Muscle layer of colon (tissue), 2 donors: ENCODE data around the gene ORMDL2.
"Not testable (repeated sequence)": the region's sequence is repeated elsewhere in the genome, so short reads cannot be mapped to it uniquely, and the experiment has no call there.

Experiments used
- H3K27ac ChIP-seq: one replicate; pipeline ENCODE4 v1.7.0; 2013; ENCODE audit warnings: low read depth, mild to moderate bottlenecking, low read length, moderate library complexity
- H3K27me3 ChIP-seq, 2 donors: one replicate each; pipeline ENCODE4 v1.7.0; 2013; ENCODE audit warnings: low read length in 2 of 2, mild to moderate bottlenecking in 2 of 2; ENCODE audit not compliant: insufficient read depth in 2 of 2, control insufficient read depth in 1 of 2
- H3K36me3 ChIP-seq: one replicate; pipeline ENCODE4 v1.7.0; 2013; ENCODE audit warnings: mild to moderate bottlenecking, low read length; ENCODE audit not compliant: insufficient read depth
- H3K4me1 ChIP-seq: one replicate; pipeline ENCODE4 v1.7.0; 2013; ENCODE audit warnings: mild to moderate bottlenecking, low read length; ENCODE audit not compliant: insufficient read depth
- H3K4me3 ChIP-seq, 2 donors: one replicate each; pipeline ENCODE4 v1.7.0; 2013; ENCODE audit warnings: low read length in 2 of 2, low read depth in 1 of 2, mild to moderate bottlenecking in 1 of 2, moderate library complexity in 1 of 2
- H3K9ac ChIP-seq: one replicate; pipeline ENCODE4 v1.7.0; 2013; ENCODE audit warnings: low read length
- H3K9me3 ChIP-seq: one replicate; pipeline ENCODE4 v1.7.0; 2013; ENCODE audit warnings: mild to moderate bottlenecking, low read length
- donor health status: abdominal sarcoma.
- donor health status: Adenocarcinoma of cecum.

The ORMDL2 gene

DNA sequence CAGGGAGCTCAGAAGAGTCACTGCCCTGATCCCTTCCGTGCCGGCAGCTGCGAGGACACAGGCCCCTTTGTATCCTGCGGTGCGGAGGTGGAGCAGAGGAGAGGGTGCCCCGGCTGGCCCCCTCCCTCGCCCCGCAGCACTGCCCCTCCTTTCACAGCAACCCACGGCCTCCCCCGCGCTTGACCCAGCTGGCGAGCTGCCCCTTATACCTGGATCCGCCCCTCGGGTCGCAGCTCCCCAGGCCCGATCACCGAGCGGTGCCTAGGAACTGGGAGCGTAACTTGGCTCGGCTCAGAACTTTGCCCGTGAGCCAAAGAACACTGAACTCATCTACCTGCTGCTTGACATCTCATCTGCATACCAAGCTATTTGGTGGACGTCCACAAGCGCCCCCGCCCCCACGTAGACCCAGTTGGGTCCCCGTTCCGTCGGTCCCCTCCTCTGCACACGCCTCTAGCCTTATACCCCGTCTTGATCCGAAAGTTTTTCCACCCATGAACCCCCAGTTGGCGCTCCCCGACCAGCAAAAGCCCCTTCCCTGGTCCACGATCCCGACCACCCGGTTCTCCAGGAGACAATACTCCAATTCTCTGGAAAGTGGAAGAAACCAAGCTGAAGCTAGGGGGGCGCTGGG lies 12.2 kb downstream of the ORMDL2 start:
- Histone ChIP-seq H3K27ac (peak overlapping the region; percentile 74), H3K4me3 (peak overlapping the region; percentile 62 to 79), H3K36me3 (peaks cover 11% of the 10 kb centered on the region), H3K9ac (peak overlapping the region; percentile 71), H3K27me3 (no peaks in the 10 kb centered on the region), H3K9me3 (no peaks in the 10 kb centered on the region), H3K4me1 (peaks cover 23% of the 10 kb centered on the region)

DNA sequence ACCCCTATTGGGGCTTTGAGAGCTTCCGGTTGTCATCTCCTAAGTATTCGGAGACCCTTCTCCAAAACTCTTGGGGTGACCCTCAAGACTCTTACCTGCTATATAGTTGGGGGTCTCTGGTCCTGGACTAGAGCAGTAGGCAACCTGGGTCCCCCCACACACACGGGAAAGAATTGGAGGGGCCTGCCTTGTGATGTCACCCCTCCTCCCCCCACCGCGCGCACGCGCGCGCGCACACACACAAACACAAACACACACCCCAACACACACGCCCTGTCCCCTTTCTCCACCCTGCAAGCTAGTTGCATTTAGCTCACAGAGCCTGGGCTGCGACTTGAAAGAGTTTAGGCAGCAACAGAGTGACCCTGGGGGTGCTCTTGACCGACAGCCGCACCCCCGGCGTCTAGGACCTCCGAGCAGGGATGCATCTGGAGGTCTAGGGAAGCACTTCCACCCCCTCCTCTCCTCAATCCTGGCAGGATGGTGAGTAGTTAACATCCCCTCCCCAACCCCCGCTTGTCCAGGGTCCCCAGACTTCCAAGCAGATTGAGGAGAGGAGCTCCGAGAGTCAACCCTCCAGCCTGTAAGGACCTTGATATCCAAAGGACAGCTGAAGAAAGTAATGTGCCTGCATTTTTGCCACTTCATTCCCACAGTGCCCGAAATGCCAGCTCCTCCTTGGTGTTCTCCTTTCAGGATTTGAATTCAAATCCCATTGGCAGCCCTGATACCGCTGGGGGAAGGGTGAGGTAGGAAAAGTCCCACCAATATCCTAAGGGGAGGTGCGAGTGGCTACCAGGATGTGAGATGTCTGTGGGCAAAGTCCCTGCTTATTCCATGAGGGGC lies 13.0 kb downstream of the ORMDL2 start:
- peak overlapping the region; percentile 74 for H3K27ac ChIP-seq
- peak overlapping the region; percentile 71 for H3K9ac ChIP-seq
- H3K4me1 ChIP-seq = peaks cover 23% of the 10 kb centered on the region
- H3K36me3 ChIP-seq = peaks cover 11% of the 10 kb centered on the region
- H3K9me3 ChIP-seq = no peaks in the 10 kb centered on the region
- H3K4me3 ChIP-seq = peak overlapping the region; percentile 62 to 79
- H3K27me3 ChIP-seq = no peaks in the 10 kb centered on the region

DNA sequence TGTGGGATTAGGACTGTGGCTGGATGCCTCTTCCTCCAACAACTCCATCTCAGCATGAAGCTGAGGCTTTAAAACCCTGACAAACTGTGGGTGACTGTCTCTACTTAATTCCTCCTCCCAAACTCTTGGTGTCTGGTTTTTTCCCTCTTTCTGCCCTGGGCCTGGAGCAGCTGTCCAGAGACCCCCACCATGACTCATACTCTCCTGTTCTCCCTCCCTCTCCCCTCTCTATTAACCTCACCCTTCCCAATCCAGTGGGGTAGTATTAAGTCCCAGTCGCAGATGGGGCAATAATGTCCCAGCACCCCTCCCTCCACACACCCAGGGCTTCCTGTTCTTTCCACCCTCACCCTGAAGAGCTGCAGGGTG lies 13.6 kb downstream of the ORMDL2 start:
- H3K9ac ChIP-seq = peak overlapping the region; percentile 71
- H3K27me3 ChIP-seq = no peaks in the 10 kb centered on the region
- H3K4me1 ChIP-seq = peaks cover 23% of the 10 kb centered on the region
- H3K4me3 ChIP-seq = peak overlapping the region in 1 of 2 donors; percentile 79
- H3K27ac ChIP-seq = peak overlapping the region; percentile 74
- no peaks in the 10 kb centered on the region for H3K9me3 ChIP-seq
- H3K36me3 ChIP-seq = peaks cover 11% of the 10 kb centered on the region

DNA sequence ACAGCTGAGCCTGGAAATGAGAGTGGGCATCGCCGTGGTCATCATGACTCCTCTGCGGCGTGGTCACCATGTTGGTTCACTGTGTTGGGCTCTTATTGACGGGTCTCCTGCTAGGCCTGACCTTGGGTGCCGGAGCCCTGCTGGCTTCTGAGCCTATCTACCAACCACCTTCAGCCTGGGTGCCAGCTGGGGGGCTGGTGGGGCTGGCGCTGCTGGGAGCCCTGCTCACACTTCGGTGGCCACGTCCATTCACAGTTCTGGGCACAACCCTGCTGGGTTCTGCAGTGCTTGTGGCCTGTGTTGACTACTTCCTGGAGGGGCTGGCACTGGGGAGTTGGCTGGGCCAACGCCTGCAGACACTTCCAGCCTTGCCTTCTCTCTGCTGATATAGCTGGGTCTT lies 15.2 kb downstream of the ORMDL2 start:
- no peaks in the 10 kb centered on the region for H3K9me3 ChIP-seq
- no peak overlapping the region for H3K4me3 ChIP-seq
- no peak overlapping the region for H3K9ac ChIP-seq
- H3K36me3 ChIP-seq = peaks cover 3% of the 10 kb centered on the region
- no peak overlapping the region for H3K27ac ChIP-seq
- no peaks in the 10 kb centered on the region for H3K27me3 ChIP-seq
- peaks cover 13% of the 10 kb centered on the region for H3K4me1 ChIP-seq

DNA sequence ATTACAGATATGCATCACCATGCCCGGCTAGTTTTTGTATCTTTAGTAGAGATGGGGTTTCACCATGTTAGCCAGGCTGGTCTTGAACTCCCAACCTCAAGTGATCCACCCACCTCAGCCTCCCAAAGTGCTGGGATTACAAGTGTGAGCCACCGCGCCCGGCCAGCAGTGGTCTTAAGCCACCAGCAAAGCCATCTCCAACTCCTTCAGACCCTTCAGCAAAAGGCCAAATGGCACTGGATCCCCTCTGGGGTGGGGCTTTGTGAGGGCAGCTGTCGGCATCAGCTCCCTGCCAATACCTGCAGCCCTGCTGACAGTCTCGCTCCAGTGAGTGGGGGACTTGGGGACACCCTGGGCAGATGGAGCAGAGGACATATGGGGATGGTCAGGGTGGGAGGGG lies 16.6 kb downstream of the ORMDL2 start:
- H3K27ac ChIP-seq, H3K36me3 ChIP-seq, H3K27me3 ChIP-seq, H3K4me1 ChIP-seq, H3K9me3 ChIP-seq, H3K9ac ChIP-seq, H3K4me3 ChIP-seq: not testable (repeated sequence)

DNA sequence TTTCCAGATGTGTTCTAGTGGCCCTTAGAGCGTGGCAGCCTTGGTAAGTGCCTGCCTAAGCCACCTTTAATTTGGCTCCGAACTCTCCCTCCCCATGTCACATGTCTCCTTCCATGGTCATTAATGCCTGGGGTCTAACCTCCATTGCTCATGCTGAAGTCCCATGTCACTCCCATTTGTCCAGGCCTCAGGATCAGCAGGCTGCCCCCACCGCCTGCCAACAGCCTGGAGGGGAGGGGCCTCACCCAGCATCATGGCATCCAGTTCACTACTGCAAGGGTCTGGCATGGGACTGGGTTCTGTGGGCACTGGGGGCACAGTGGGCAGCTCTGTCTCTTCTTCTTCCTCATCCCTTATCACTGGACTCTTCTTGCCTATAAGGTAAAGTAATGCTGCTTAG lies 20.5 kb downstream of the ORMDL2 start:
- no peak overlapping the region for H3K4me3 ChIP-seq
- H3K36me3 ChIP-seq = no peaks in the 10 kb centered on the region
- no peak overlapping the region for H3K27ac ChIP-seq
- no peaks in the 10 kb centered on the region for H3K9me3 ChIP-seq
- no peaks in the 10 kb centered on the region for H3K27me3 ChIP-seq
- H3K9ac ChIP-seq = no peak overlapping the region
- H3K4me1 ChIP-seq = no peaks in the 10 kb centered on the region

DNA sequence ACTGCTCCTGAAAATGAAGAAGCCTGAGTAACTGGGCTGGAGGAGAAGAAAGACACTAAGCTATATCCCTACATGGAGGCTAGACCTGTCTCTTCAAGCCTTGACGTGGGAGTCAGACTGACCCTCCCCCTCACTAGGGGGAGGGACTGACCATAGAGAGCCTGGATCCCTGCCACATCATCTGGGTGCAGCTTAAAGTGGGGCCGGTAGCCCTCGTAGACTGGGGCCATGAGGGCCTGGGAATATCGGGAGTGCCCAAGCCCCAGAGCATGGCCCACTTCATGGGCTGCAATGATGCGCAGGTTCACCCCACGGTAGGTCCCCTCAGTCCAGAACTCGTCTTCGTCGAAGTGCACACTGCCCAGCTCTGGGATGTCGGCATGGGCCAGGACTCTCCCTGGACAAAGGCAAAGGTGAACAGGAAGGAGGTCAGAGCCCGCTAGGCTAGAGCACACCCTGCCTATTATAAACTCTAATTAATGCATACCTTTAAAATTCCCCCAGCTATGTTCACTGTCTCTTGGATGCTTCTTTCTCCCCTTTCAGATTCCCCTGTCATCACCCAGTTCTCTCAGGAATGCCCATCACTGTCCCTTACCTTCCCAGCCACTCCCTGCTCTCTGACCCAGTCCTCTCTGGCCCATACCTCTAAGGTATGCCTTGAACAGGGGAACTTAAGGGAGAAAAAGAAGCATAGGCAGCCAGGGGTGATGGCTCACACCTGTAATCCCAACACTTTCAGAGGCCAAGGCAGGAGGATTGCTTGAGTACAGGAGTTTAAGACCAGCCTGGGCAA lies 21.7 kb downstream of the ORMDL2 start:
- no peaks in the 10 kb centered on the region for H3K36me3 ChIP-seq
- H3K9ac ChIP-seq = no peak overlapping the region
- H3K4me3 ChIP-seq = no peak overlapping the region
- no peaks in the 10 kb centered on the region for H3K27me3 ChIP-seq
- no peaks in the 10 kb centered on the region for H3K4me1 ChIP-seq
- no peak overlapping the region for H3K27ac ChIP-seq
- no peaks in the 10 kb centered on the region for H3K9me3 ChIP-seq

DNA sequence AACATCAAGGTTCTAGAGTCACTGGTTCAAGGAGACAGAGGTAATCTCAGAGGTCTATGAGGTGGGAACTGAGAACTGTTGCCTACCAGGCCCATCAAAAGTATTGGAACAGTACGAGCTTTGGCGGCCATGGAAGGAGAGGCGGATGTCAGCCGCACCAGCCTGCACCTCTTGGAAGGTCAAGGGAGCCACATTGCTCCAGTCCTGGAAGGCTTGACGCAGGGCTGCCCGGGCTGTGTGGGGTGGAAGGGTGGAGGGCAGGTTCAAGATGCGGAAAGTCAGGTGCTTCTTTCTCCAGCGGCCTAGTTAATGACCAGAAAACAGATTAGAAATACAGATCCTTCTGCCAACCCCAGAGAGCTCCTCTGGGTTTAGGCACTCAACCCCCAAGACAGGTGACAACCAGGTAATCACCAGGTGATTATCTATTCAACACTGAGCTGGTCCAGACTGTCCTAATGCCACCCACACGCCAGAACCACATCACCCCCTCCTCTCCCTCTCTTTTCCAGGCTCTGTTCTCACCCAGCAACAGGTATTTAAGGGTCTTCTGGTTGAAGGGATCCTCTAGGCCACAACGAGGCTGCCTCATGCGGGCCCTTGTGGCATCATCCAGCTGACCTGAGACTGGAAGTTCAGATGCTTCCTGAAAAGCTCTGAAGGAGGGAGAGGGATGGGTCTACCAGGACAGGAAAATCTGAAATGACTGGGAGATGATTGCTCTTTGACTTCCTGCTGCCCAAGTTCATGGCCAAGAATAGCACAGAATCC lies 22.9 kb downstream of the ORMDL2 start:
- H3K4me1 ChIP-seq = no peaks in the 10 kb centered on the region
- no peak overlapping the region for H3K4me3 ChIP-seq
- H3K27ac ChIP-seq = no peak overlapping the region
- H3K36me3 ChIP-seq = no peaks in the 10 kb centered on the region
- no peaks in the 10 kb centered on the region for H3K27me3 ChIP-seq
- H3K9me3 ChIP-seq = no peaks in the 10 kb centered on the region
- no peak overlapping the region for H3K9ac ChIP-seq

DNA sequence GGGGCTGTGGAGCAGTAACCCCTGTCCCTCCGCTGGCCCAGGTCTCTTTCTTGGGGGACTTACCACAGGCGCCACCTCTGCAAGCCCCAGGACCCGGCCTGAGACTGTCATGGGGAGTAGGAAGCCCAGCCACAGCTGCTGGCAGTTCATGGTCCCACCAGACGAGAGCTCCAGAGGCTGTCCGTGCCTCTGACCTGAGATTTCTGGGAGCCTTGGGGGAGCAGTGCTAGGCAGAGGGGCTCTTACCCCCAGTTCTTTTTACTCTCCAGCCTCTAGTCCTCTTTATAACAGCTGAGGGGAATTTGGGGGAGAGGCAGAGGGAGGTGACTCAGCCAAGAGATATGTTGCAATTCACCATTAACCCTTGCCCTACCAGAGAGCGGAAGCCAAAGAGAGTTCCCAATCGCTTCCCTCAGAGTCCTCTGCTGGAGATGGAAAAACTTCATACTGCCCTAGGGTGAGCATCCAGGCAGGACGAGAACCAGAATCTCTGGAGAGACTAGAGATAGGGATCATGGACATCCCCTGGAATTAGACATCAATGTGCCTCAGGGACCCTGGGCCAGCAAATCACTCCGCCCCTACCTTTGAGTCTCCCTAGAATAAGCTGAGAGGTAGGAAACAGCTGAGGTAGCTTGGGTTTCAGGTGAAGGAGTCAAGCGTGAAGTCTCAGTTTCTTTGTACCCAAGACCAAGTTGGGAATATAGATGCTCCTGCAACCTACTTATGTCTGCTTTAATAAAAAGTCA lies 25.0 kb downstream of the ORMDL2 start, which contains the start of gene MMP19:
Gene MMP19 (minus strand): TSS at position 256 of the 749 bp plus-strand sequence. CDS start 106 bp downstream, at position 150.
- peak within 1 kb of the TSS; percentile 44 for H3K9ac ChIP-seq
- no peak within 1 kb of the TSS for H3K27ac ChIP-seq
- H3K27me3 ChIP-seq = no peaks in the 10 kb centered on the region
- H3K9me3 ChIP-seq = no peaks in the 10 kb centered on the region
- H3K4me3 ChIP-seq = peak within 1 kb of the TSS in 1 of 2 donors; percentile 47
- H3K4me1 ChIP-seq = no peaks in the 10 kb centered on the region
- no peaks in the 10 kb centered on the region for H3K36me3 ChIP-seq

DNA sequence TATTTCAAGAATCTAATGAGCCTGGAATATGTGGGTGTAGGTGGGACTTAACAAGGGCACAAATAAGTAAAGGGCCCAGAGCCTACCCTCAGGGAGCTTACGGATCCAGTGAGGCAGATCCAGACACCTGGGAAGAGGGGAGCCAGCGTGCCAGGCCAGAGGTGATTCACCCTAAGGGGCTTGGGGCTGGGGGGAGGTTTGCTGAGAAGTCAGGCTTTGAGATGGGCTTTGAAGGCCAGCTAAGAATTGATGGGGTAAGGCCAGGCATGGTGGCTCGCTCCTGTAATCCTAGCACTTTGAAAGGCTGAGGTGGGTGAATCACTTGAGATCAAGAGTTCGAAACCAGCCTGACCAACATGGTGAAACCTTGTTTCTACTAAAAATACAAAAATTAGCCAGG lies 25.6 kb downstream of the ORMDL2 start:
- Histone ChIP-seq H3K27me3 (no peaks in the 10 kb centered on the region), H3K27ac (no peak overlapping the region), H3K36me3 (no peaks in the 10 kb centered on the region), H3K4me1 (no peaks in the 10 kb centered on the region), H3K4me3 (no peak overlapping the region), H3K9me3 (no peaks in the 10 kb centered on the region), H3K9ac (no peak overlapping the region)
